MM.1S (cell line): Measurements from ENCODE around the gene BCAR1.

ENCODE experiments used
- DNase-seq: peaks from one replicate; pipeline ENCODE4 v3.0.0-alpha.2; 2015
- H2AFZ ChIP-seq: fragments of 300-600 bp; sonication (generic); 2 replicates; pipeline ENCODE4 v1.6.0; 2016; ENCODE audit warnings: antibody characterized with exemption, low read length
- H3F3A ChIP-seq: fragments of 300-600 bp; sonication (generic); 2 replicates; pipeline ENCODE4 v1.6.1; 2016; ENCODE audit warnings: mild to moderate bottlenecking, antibody characterized with exemption, low read length, moderate library complexity, mixed read lengths; ENCODE audit not compliant: insufficient read depth
- H3K27ac ChIP-seq: fragments of 300-600 bp; sonication (generic); 2 replicates; pipeline ENCODE4 v1.5.1; 2016; ENCODE audit warnings: mild to moderate bottlenecking, low read length
- H3K27me3 ChIP-seq: fragments of 300-600 bp; sonication (generic); replicated peaks from 2 replicates; pipeline ENCODE4 v1.6.0; 2016; ENCODE audit warnings: low read length; ENCODE audit not compliant: insufficient read depth
- H3K36me3 ChIP-seq: fragments of 300-600 bp; sonication (generic); replicated peaks from 2 replicates; pipeline ENCODE4 v1.6.1; 2016; ENCODE audit warnings: mild to moderate bottlenecking, low read length, mixed read lengths; ENCODE audit not compliant: insufficient read depth
- H3K4me1 ChIP-seq: fragments of 300-600 bp; sonication (generic); 2 replicates; pipeline ENCODE4 v1.6.1; 2016; ENCODE audit warnings: low read length, mixed read lengths
- H3K4me2 ChIP-seq: fragments of 300-600 bp; sonication (generic); 2 replicates; pipeline ENCODE4 v1.6.0; 2016; ENCODE audit warnings: low read depth, low read length
- H3K4me3 ChIP-seq: fragments of 300-600 bp; sonication (generic); 2 replicates; pipeline ENCODE4 v1.5.1; 2016; ENCODE audit warnings: low read length, mixed read lengths
- H3K79me2 ChIP-seq: fragments of 300-600 bp; sonication (generic); 2 replicates; pipeline ENCODE4 v1.6.1; 2016; ENCODE audit warnings: mixed run types, low read length, mixed read lengths
- H3K9ac ChIP-seq: fragments of 300-600 bp; sonication (generic); 2 replicates; pipeline ENCODE4 v1.6.1; 2016; ENCODE audit warnings: low read length, mixed read lengths
- H3K9me2 ChIP-seq: fragments of 300-600 bp; sonication (generic); replicated peaks from 2 replicates; pipeline ENCODE4 v1.6.1; 2016; ENCODE audit warnings: mild to moderate bottlenecking, low read length, mixed read lengths; ENCODE audit not compliant: insufficient read depth
- H3K9me3 ChIP-seq: fragments of 300-600 bp; sonication (generic); replicated peaks from 2 replicates; pipeline ENCODE4 v1.6.1; 2016; ENCODE audit warnings: mild to moderate bottlenecking, low read length, mixed read lengths; ENCODE audit not compliant: insufficient read depth
- H4K20me1 ChIP-seq: fragments of 300-600 bp; sonication (generic); 2 replicates; pipeline ENCODE4 v1.6.1; 2016; ENCODE audit warnings: mild to moderate bottlenecking, low read length, moderate library complexity, mixed read lengths; ENCODE audit not compliant: insufficient read depth
- CTCF ChIP-seq: fragments of 300-600 bp; sonication (generic); IDR thresholded peaks from 2 replicates; pipeline ENCODE4 v1.5.1; 2016; ENCODE audit warnings: antibody characterized with exemption, low read length, mixed read lengths
- EZH2 ChIP-seq: fragments of 300-600 bp; sonication (generic); optimal IDR thresholded peaks from 2 replicates; pipeline ENCODE3; 2017; ENCODE audit warnings: low read depth, mild to moderate bottlenecking, antibody characterized with exemption, low read length, mixed read lengths
- EZH2phosphoT487 ChIP-seq: fragments of 300-600 bp; sonication (generic); IDR thresholded peaks from 2 replicates; pipeline ENCODE4 v1.6.1; 2018; ENCODE audit warnings: antibody characterized with exemption, low read length

The BCAR1 gene

GRCh38 chr16:75294773-75295459 is 43.5 kb upstream of the BCAR1 start:
- no peak for DNase-seq
- Histone ChIP-seq H3K27ac (no peak overlapping the region), H3F3A (no peaks in the 10 kb centered on the region), H4K20me1 (no peaks in the 10 kb centered on the region), H2AFZ (no peak overlapping the region), H3K27me3 (no peaks in the 10 kb centered on the region), H3K4me3 (no peak overlapping the region), H3K9me3 (no peaks in the 10 kb centered on the region), H3K4me1 (no peaks in the 10 kb centered on the region), H3K79me2 (no peaks in the 10 kb centered on the region), H3K36me3 (no peaks in the 10 kb centered on the region), H3K4me2 (no peak overlapping the region), H3K9me2 (no peaks in the 10 kb centered on the region), H3K9ac (no peak overlapping the region)
- TF ChIP-seq EZH2 (no peak), CTCF (no peak), EZH2phosphoT487 (no peak)

GRCh38 chr16:75293772-75294171 is 42.3 kb upstream of the BCAR1 start:
- no peaks in the 10 kb centered on the region for H3K4me1 ChIP-seq
- no peak overlapping the region for H2AFZ ChIP-seq
- H3K9me3 ChIP-seq: no peaks in the 10 kb centered on the region
- H3K27ac ChIP-seq: no peak overlapping the region
- no peaks in the 10 kb centered on the region for H3K27me3 ChIP-seq
- no peaks in the 10 kb centered on the region for H3F3A ChIP-seq
- no peak overlapping the region for H3K9ac ChIP-seq
- H3K79me2 ChIP-seq: no peaks in the 10 kb centered on the region
- no peaks in the 10 kb centered on the region for H4K20me1 ChIP-seq
- no peak overlapping the region for H3K4me3 ChIP-seq
- no peak overlapping the region for H3K4me2 ChIP-seq
- no peaks in the 10 kb centered on the region for H3K9me2 ChIP-seq
- no peaks in the 10 kb centered on the region for H3K36me3 ChIP-seq
- DNase-seq: no peak
- TF ChIP-seq CTCF (no peak), EZH2phosphoT487 (no peak), EZH2 (no peak)

GRCh38 chr16:75293173-75293572 is 41.7 kb upstream of the BCAR1 start:
- Histone ChIP-seq H3K4me3 (no peak overlapping the region), H3K27me3 (no peaks in the 10 kb centered on the region), H3K36me3 (no peaks in the 10 kb centered on the region), H3K9ac (no peak overlapping the region), H4K20me1 (no peaks in the 10 kb centered on the region), H3K9me3 (no peaks in the 10 kb centered on the region), H3K9me2 (no peaks in the 10 kb centered on the region), H3F3A (no peaks in the 10 kb centered on the region), H3K4me2 (no peak overlapping the region), H2AFZ (no peak overlapping the region), H3K4me1 (no peaks in the 10 kb centered on the region), H3K27ac (no peak overlapping the region), H3K79me2 (no peaks in the 10 kb centered on the region)
- DNase-seq: no peak
- TF ChIP-seq CTCF (no peak), EZH2 (no peak), EZH2phosphoT487 (no peak)
